HL-60 (cell line): Measurements from ENCODE around the gene FLVCR1.

Source experiments
- DNase-seq, 2 experiments: peaks; one replicate each; pipeline ENCODE4 v3.0.0-alpha.2; 2010 to 2020; ENCODE audit warnings: low read depth in 1 of 2, low spot score in 1 of 2
- H3K27ac ChIP-seq: fragments of 250-450 bp; sonication (Bioruptor Pico); replicated peaks from 2 replicates; pipeline ENCODE4 v1.5.1; 2020; ENCODE audit warnings: mild to moderate bottlenecking, moderate library complexity
- H3K27me3 ChIP-seq: fragments of 250-450 bp; sonication (Bioruptor Pico); 2 replicates; pipeline ENCODE4 v1.5.1; 2021; ENCODE audit warnings: mild to moderate bottlenecking, moderate library complexity; ENCODE audit not compliant: insufficient read depth, poor library complexity, severe bottlenecking
- H3K4me3 ChIP-seq: replicated peaks from 2 replicates; pipeline ENCODE4 v1.5.1; 2011; ENCODE audit warnings: mild to moderate bottlenecking, control low read depth, low read length; ENCODE audit not compliant: insufficient read depth
- CTCF ChIP-seq: IDR thresholded peaks from one replicate; pipeline ENCODE4 v1.5.1; 2011; ENCODE audit warnings: low read length, control low read depth, inconsistent platforms; ENCODE audit not compliant: insufficient read depth
- GABPA ChIP-seq: IDR thresholded peaks from 2 replicates; pipeline ENCODE4 v1.6.1; 2012; ENCODE audit warnings: low read depth
- POLR2AphosphoS5 ChIP-seq: IDR thresholded peaks from 2 replicates; pipeline ENCODE4 v1.6.1; 2012; ENCODE audit warnings: low read depth
- REST ChIP-seq: IDR thresholded peaks from 2 replicates; pipeline ENCODE4 v1.6.1; 2012; ENCODE audit warnings: low read depth; ENCODE audit not compliant: insufficient replicate concordance
- SPI1 ChIP-seq: IDR thresholded peaks from 2 replicates; pipeline ENCODE4 v1.6.1; 2012; ENCODE audit warnings: low read depth, mild to moderate bottlenecking, borderline replicate concordance
- long read RNA-seq: library from polyadenylated mRNA; unstranded; transcript quantifications from one replicate; pipeline ENCODE4 v2.0.0, GENCODE V29; 2020

The FLVCR1 gene
- long read RNA-seq, partial matches to known transcripts, result 0 of 1 reads
- long read RNA-seq, other reads (novel, unspliced or antisense), result 1 of 1 reads

GRCh38 chr1:212857992-212858460 lies at the start of gene FLVCR1:
FLVCR1 (plus strand) TSS chr1:212858275; CDS start chr1:212858453, 178 bp downstream.
- peak; percentile 94 to 98 for DNase-seq
- Histone ChIP-seq H3K27me3 (no peaks in the 10 kb centered on the region), H3K27ac (peak within 1 kb of the TSS; percentile 76), H3K4me3 (peak within 1 kb of the TSS; percentile 91)
- no peak for TF ChIP-seq SPI1
- TF ChIP-seq REST, result no peak
- peak; percentile 87 for TF ChIP-seq POLR2AphosphoS5

GRCh38 chr1:212814537-212815334 lies 43.3 kb upstream of the FLVCR1 start:
- Histone ChIP-seq H3K27ac (no peak overlapping the region), H3K4me3 (no peak overlapping the region), H3K27me3 (no peaks in the 10 kb centered on the region)
- TF ChIP-seq REST (no peak), POLR2AphosphoS5 (no peak), CTCF (no peak)
- DNase-seq, result no peak

GRCh38 chr1:212816567-212817278 lies 41.4 kb upstream of the FLVCR1 start:
- TF ChIP-seq CTCF (no peak), GABPA (no peak), SPI1 (no peak), REST (no peak), POLR2AphosphoS5 (no peak)
- Histone ChIP-seq H3K4me3 (no peak overlapping the region), H3K27ac (no peak overlapping the region), H3K27me3 (no peaks in the 10 kb centered on the region)
- DNase-seq, result no peak
